GM12874 (cell line): ENCODE results near the gene BAZ1A.

Experiments
- TF ChIP-seq, protein P1 (sequence below): IDR thresholded peaks from 2 replicates; pipeline ENCODE4 v1.5.1; 2011; ENCODE audit warnings: low read depth, mild to moderate bottlenecking, control low read depth, low read length, moderate library complexity; ENCODE audit not compliant: insufficient read depth

Gene BAZ1A

DNA sequence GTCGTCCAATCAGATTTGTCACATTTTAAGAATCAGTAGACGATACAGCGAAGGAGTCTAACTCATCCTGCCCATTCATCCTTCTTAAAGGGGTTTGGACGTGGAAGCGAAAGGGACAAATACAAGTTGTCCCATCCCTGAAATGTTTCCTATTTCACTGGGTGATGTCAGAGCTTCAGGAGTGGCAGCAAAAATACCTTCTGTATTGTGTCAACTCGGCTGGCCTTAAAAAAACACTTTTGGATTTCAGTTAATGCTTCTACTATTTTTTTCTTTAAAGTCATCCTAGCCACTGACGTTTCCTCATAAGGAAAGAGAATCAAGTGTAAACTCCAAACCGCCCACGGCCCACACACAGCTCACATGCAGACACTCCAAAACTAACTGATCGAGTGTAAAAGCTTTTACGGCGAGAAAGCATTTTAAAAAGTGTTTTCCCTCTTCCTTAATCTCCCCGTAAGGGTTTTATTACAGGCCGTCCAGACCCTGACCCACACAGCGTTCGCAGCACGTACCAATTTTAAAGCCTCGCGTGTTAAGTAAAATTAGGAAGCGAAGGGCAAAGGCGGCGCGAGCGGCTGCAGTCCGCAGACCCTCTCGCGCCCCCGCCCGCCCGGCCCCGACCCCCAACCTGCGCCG is 161.4 kb downstream of the BAZ1A start:
- TF ChIP-seq, protein P1, sequence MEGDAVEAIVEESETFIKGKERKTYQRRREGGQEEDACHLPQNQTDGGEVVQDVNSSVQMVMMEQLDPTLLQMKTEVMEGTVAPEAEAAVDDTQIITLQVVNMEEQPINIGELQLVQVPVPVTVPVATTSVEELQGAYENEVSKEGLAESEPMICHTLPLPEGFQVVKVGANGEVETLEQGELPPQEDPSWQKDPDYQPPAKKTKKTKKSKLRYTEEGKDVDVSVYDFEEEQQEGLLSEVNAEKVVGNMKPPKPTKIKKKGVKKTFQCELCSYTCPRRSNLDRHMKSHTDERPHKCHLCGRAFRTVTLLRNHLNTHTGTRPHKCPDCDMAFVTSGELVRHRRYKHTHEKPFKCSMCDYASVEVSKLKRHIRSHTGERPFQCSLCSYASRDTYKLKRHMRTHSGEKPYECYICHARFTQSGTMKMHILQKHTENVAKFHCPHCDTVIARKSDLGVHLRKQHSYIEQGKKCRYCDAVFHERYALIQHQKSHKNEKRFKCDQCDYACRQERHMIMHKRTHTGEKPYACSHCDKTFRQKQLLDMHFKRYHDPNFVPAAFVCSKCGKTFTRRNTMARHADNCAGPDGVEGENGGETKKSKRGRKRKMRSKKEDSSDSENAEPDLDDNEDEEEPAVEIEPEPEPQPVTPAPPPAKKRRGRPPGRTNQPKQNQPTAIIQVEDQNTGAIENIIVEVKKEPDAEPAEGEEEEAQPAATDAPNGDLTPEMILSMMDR: no peak

DNA sequence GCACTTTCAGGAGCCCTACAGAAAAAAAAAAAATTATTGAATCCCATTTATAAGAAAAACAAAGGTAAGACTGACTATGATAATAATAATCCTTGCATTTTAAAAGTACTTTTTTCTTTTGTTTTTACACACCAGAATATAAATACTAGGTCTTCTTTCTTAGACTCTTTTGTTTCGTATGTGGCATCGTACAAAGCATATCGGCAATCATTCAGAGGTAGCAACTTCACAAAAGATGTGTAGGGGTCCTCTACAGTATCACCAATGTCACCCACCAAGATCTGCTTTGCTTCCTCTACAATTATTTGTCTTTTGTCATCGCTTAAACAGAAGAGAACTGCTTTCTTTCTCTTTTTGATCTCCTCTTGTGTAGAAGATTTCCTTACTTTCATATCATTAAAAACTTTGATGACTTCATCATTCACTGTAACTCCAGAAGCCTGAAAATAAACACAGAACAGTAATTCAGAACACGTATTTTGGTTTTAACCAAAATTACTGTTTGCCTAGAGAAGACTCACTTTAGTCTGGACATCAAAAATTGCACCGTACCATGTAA is 162.0 kb downstream of the BAZ1A start:
- TF ChIP-seq, protein P1: no peak

DNA sequence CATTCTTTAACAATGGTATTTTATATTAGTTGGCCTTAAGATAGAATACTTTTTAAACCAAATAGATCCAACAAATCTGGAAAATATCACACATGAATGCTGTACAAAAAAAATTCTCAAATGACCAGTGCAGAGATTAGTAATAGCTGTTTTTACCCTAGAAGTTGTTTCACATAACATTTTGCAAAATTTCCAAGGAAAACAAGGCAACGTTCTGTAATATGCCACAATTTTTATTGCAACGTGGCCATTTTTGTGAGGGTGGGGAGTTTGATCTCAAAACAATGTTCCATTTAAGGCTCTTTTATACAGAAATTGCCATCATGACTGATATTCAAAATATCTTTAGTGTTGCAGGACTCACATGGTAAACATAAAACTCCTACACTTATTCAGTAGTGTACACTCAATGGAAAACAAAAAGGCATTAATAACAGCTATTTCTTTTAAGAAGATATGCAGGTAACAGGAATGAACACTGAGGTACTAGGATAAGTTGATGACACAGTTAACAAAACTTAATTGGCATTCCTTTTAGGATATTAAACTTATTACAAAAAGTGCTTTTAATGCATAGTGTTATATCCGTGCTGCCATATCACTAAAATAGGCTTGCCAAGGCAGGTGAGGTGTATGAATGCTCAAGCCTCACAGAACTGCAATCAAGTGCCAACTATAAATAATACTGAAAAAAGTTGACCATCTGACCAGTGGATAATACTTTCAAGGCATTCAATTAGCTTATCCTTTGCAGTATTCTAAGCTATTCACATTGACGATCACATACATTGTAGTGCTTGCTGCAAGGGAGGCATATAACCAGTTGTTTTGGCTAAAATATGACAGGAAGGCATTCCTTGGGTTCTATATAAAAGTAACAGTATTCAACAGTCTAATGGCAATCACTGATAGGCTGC is 163.1 kb downstream of the BAZ1A start:
- TF ChIP-seq, protein P1: no peak

DNA sequence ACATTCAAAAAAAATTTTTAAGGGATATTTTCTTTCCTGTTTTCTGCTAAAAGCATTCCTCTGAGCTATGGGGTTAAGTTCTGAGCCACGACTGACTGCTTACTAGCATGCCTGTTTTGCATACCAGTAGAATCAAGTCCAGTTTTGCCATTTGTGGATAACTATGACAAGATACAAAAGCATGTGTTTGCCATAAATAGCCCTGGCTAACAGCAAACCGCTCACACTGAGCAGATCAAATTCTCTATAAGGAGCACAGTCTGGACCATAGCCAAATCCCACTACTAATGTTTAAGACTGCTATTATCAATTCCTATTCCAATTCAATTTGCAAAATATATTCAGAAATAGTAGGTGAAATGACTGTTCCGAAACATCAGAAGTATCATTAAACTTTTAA is 164.0 kb downstream of the BAZ1A start:
- TF ChIP-seq, protein P1: no peak

DNA sequence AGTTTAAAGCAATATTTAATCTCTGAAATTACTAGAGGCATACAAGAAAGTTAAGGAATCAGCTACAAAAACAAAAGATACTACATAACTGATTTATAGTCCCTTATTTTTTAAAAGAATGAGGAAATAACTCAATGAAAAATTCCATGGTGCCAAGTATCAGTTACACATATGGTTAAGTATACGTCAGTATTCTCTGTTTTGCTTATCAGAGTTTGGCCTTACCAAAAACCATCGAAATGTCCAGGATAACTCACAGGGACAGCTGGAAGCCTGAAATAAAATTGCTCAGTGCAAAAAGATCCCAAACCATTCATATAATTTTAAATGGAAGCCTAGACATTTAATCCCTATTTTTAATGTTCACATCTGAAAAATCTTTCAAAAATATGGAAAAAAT is 164.4 kb downstream of the BAZ1A start:
- TF ChIP-seq, protein P1: no peak

DNA sequence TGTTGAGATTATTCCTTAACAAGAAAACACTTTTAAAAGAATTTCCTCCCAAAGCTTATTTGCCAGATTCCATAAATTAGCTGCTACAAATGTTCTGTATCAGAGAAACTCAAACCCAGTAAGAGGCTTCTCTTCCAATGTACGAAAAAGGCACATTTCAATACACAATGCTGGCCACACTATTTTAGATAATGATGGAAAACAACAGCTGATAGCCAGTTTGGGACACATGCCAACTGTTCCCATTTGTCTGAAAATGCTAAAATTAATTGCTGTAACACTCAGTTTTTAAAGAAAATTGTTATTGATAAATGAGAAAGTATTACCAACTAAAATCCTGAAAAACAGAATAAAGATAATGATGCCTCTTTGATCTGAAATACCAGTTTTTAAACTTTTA is 165.2 kb downstream of the BAZ1A start:
- TF ChIP-seq, protein P1: no peak

DNA sequence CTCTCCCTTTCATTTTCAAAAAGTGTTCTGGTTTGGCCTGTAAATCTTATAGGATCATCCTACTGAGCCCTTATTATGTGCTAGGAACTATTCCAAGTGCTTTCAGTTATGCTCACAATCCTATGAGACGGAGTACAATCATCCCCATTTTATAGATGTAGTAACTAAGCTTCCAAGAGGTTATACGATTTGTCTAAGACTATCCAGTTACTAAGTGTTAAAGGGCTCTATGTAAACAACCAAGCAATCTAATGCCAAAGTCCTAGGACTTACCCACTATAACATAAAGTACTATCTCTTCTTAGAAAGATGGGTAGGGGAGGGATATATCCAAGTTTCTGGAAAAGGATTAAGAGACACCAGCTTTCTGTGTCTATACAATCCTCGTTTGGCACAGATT is 167.4 kb downstream of the BAZ1A start:
- TF ChIP-seq, protein P1: no peak
